ENCODE results near the gene INKA2. TPM values are rescaled to one million over a fixed set of nuclear protein-coding genes. Genes with fewer than 3 reads are reported as not detected.

INKA2 gene
- total and polyA plus RNA-seq, 9 donors = 2.3 to 22.2 (median 5.9) TPM

GRCh38 chr1:111735321-111735720 is 3.9 kb downstream of the INKA2 start:
- WGBS, 3 donors = 89 to 92% (median 90%) methylated on average over 4 of the region's 4 CpGs
- H3K9me3 ChIP-seq = no peaks in the 10 kb centered on the region
- H3K4me1 ChIP-seq (ENCODE audit: insufficient read depth) = peaks cover 18% of the 10 kb centered on the region
- no peaks in the 10 kb centered on the region for H3K36me3 ChIP-seq
- DNase-seq = no peak
- no peaks in the 10 kb centered on the region for H3K27me3 ChIP-seq
- TF ChIP-seq POLR2A (IDR thresholded peaks at IDR 0.05) = no peak
- intact Hi-C loops (cut with DNase I) = loop anchor here in 1 of 4 donors (10.0 kb wide), 1 partner anchor 111 kb away; no protein-coding TSS in a partner anchor
- no peak overlapping the region for H3K4me3 ChIP-seq
- no peak overlapping the region for H3K27ac ChIP-seq

- no peaks in the 10 kb centered on the region for H3K9me3 ChIP-seq
- peaks cover 18% of the 10 kb centered on the region for H3K4me1 ChIP-seq (ENCODE audit: insufficient read depth)
- 88 to 90% (median 89%) methylated on average over 3 of the region's 3 CpGs for WGBS, 3 donors
- no peaks in the 10 kb centered on the region for H3K27me3 ChIP-seq
- intact Hi-C loops (cut with DNase I) = loop anchor here in 1 of 4 donors (10.0 kb wide), 1 partner anchor 110 kb away; no protein-coding TSS in a partner anchor
- H3K27ac ChIP-seq = no peak overlapping the region
- DNase-seq = no peak
- no peak overlapping the region for H3K4me3 ChIP-seq
- H3K36me3 ChIP-seq = no peaks in the 10 kb centered on the region
- TF ChIP-seq CTCF (IDR thresholded peaks at IDR 0.05) = no peak
- TF ChIP-seq EP300 (IDR thresholded peaks at IDR 0.05) = no peak
- TF ChIP-seq POLR2A (IDR thresholded peaks at IDR 0.05) = no peak
These were observed 4.3 kb downstream of the INKA2 start for GRCh38 chr1:111734856-111735255.

GRCh38 chr1:111734426-111734825 is 4.8 kb downstream of the INKA2 start:
- no peak for TF ChIP-seq EP300 (IDR thresholded peaks at IDR 0.05)
- TF ChIP-seq POLR2A (IDR thresholded peaks at IDR 0.05) = no peak
- no peak for TF ChIP-seq CTCF (IDR thresholded peaks at IDR 0.05)
- peaks cover 18% of the 10 kb centered on the region for H3K4me1 ChIP-seq (ENCODE audit: insufficient read depth)
- no peak for DNase-seq
- H3K9me3 ChIP-seq = no peaks in the 10 kb centered on the region
- WGBS, 3 donors = 92 to 94% (median 94%) methylated on average over 3 of the region's 3 CpGs
- no peaks in the 10 kb centered on the region for H3K27me3 ChIP-seq
- no peaks in the 10 kb centered on the region for H3K36me3 ChIP-seq
- intact Hi-C loops (cut with DNase I) = loop anchor here in 1 of 4 donors (10.0 kb wide), 1 partner anchor 110 kb away; no protein-coding TSS in a partner anchor
- H3K4me3 ChIP-seq = no peak overlapping the region
- no peak overlapping the region for H3K27ac ChIP-seq

- H3K4me3 ChIP-seq = no peak overlapping the region
- TF ChIP-seq EP300 (IDR thresholded peaks at IDR 0.05) (no peak), CTCF (IDR thresholded peaks at IDR 0.05) (no peak), POLR2A (IDR thresholded peaks at IDR 0.05) (no peak)
- peaks cover 18% of the 10 kb centered on the region for H3K4me1 ChIP-seq (ENCODE audit: insufficient read depth)
- intact Hi-C loops (cut with DNase I) = loop anchor here in 1 of 4 donors (10.0 kb wide), 1 partner anchor 109 kb away; no protein-coding TSS in a partner anchor
- DNase-seq = no peak
- H3K27ac ChIP-seq = no peak overlapping the region
- H3K27me3 ChIP-seq = no peaks in the 10 kb centered on the region
- 72 to 86% (median 85%) methylated on average over 5 of the region's 5 CpGs for WGBS, 3 donors
- no peaks in the 10 kb centered on the region for H3K9me3 ChIP-seq
- no peaks in the 10 kb centered on the region for H3K36me3 ChIP-seq
These were observed 5.2 kb downstream of the INKA2 start for GRCh38 chr1:111733992-111734341.

- intact Hi-C loops (cut with DNase I) = loop anchor here in 1 of 4 donors (10.0 kb wide), 1 partner anchor 109 kb away; no protein-coding TSS in a partner anchor
- DNase-seq = peak in 1 of 5 donors; percentile 31
- no peak overlapping the region for H3K27ac ChIP-seq
- H3K9me3 ChIP-seq = no peaks in the 10 kb centered on the region
- H3K27me3 ChIP-seq = no peaks in the 10 kb centered on the region
- H3K4me1 ChIP-seq (ENCODE audit: insufficient read depth) = peaks cover 18% of the 10 kb centered on the region
- TF ChIP-seq CTCF (IDR thresholded peaks at IDR 0.05) = no peak
- no peak for TF ChIP-seq POLR2A (IDR thresholded peaks at IDR 0.05)
- TF ChIP-seq EP300 (IDR thresholded peaks at IDR 0.05) = no peak
- no peaks in the 10 kb centered on the region for H3K36me3 ChIP-seq
- no peak overlapping the region for H3K4me3 ChIP-seq
- 50 to 68% (median 58%) methylated on average over 9 of the region's 9 CpGs for WGBS, 3 donors
These were observed 5.8 kb downstream of the INKA2 start for GRCh38 chr1:111733183-111733991.
